ENCODE results near the gene TUT1. TPM values are rescaled to one million over a fixed set of nuclear protein-coding genes. Genes with fewer than 3 reads are reported as not detected.

The TUT1 gene
- total RNA-seq, 1 experiment from 2014 or later = 20.7 TPM

DNA sequence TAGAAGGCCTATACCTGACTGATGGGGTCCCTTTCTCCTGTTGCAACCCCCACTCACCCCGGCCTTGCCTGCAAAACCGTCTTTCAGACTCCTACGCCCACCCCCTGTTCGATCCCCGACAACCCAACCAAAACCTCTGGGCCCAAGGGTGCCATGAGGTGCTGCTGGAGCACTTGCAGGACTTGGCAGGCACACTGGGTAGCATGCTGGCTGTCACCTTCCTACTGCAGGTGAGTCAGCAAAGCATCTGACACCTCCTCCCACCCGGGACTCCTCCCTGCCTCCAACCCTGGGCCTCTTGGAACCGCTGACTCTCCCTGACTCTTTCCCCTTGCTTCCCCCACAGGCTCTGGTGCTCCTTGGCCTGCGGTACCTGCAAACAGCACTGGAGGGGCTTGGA is 23.0 kb upstream of the TUT1 start:
- no peak overlapping the region for H3K4me2 ChIP-seq (ENCODE audit: insufficient read depth, insufficient read length, low read length)

More for the DNA sequence above, 23.0 kb upstream of the TUT1 start:
- no peak overlapping the region for H4K91ac ChIP-seq (ENCODE audit: insufficient read length, low read depth, low read length)
- no peak overlapping the region for H3K18ac ChIP-seq (ENCODE audit: insufficient read length, low read depth, low read length)
- H3K9me3 Mint-ChIP-seq = no peaks in the 10 kb centered on the region
- H3K23ac ChIP-seq (ENCODE audit: insufficient read length, low read depth, low read length) = no peak overlapping the region
- no peaks in the 10 kb centered on the region for H4K20me1 ChIP-seq (ENCODE audit: control insufficient read depth, insufficient read depth, insufficient read length)
- peaks cover 2 to 18% (median 15%) of the 10 kb centered on the region in 3 experiments for H3K36me3 Mint-ChIP-seq (ENCODE audit: insufficient read depth in 1 of 3, low read depth in 3 of 3)
- no peak overlapping the region for H2BK5ac ChIP-seq (ENCODE audit: insufficient read length, low read length)
- H3K27ac Mint-ChIP-seq = peak overlapping the region; percentile 11 to 87 (median 77); a peak in 3 of 7 replicates
- H4K8ac ChIP-seq (replicated peaks; ENCODE audit: insufficient read length, low read depth, low read length) = no peak overlapping the region
- no peak for DNase-seq
- H4K5ac ChIP-seq (ENCODE audit: insufficient read length, low read depth, low read length) = no peak overlapping the region
- H3K27ac ChIP-seq (ENCODE audit: insufficient read length, low read depth, low read length) = no peak overlapping the region
- H2BK20ac ChIP-seq (ENCODE audit: low read depth, low read length, poor library complexity, severe bottlenecking) = no peak overlapping the region
- H3K14ac ChIP-seq (ENCODE audit: insufficient read depth, low read length) = no peak overlapping the region
- no peak overlapping the region for H2BK12ac ChIP-seq (ENCODE audit: insufficient read length, low read depth, low read length)
- no peak overlapping the region for H2AFZ ChIP-seq (ENCODE audit: low read length)
- H3K4me1 Mint-ChIP-seq = peaks cover 17 to 29% of the 10 kb centered on the region in 2 experiments
- no peaks in the 10 kb centered on the region for H3K79me1 ChIP-seq (ENCODE audit: insufficient read depth, low read depth, low read length, poor library complexity, severe bottlenecking)
- no peaks in the 10 kb centered on the region for H3K27me3 ChIP-seq (ENCODE audit: insufficient read depth, low read length)
- no peaks in the 10 kb centered on the region for H3K4me1 ChIP-seq (ENCODE audit: insufficient read depth, low read length)
- peaks cover 4% of the 10 kb centered on the region for H3K27me3 Mint-ChIP-seq (ENCODE audit: low read depth)
- no peak overlapping the region for H2BK120ac ChIP-seq (ENCODE audit: low read depth, low read length, poor library complexity, severe bottlenecking)
- no peak overlapping the region for H2AK5ac ChIP-seq (ENCODE audit: insufficient read length, low read length)
- TF ChIP-seq, protein P1, sequence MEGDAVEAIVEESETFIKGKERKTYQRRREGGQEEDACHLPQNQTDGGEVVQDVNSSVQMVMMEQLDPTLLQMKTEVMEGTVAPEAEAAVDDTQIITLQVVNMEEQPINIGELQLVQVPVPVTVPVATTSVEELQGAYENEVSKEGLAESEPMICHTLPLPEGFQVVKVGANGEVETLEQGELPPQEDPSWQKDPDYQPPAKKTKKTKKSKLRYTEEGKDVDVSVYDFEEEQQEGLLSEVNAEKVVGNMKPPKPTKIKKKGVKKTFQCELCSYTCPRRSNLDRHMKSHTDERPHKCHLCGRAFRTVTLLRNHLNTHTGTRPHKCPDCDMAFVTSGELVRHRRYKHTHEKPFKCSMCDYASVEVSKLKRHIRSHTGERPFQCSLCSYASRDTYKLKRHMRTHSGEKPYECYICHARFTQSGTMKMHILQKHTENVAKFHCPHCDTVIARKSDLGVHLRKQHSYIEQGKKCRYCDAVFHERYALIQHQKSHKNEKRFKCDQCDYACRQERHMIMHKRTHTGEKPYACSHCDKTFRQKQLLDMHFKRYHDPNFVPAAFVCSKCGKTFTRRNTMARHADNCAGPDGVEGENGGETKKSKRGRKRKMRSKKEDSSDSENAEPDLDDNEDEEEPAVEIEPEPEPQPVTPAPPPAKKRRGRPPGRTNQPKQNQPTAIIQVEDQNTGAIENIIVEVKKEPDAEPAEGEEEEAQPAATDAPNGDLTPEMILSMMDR (conservative IDR thresholded peaks at IDR 0.05) = no peak
- H3K9me3 ChIP-seq (ENCODE audit: control insufficient read depth, low read depth, low read length) = no peaks in the 10 kb centered on the region
- no peak overlapping the region for H3K9ac ChIP-seq (ENCODE audit: extremely low read depth, insufficient read length, low read length)
- no CpG with 5 or more reads among the region's 8 CpGs for WGBS (ENCODE audit: extremely low coverage, insufficient read length, low lambda C conversion rate)
- peaks cover 13% of the 10 kb centered on the region for H3K23me2 ChIP-seq (ENCODE audit: insufficient read length, low read depth, low read length, poor library complexity, severe bottlenecking)
- no peak overlapping the region for H3K56ac ChIP-seq (ENCODE audit: insufficient read length, low read depth, low read length)
- no peak overlapping the region for H3T11ph ChIP-seq (ENCODE audit: low read length)
- H3K4ac ChIP-seq (ENCODE audit: low read depth, low read length) = no peak overlapping the region
- peak overlapping the region in 1 of 2 experiments; percentile 41; a peak in 2 of 5 replicates for H3K4me3 Mint-ChIP-seq
- H2BK15ac ChIP-seq (ENCODE audit: low read depth, low read length) = no peak overlapping the region
- H3K79me2 ChIP-seq (ENCODE audit: insufficient read depth, low read length) = no peaks in the 10 kb centered on the region

Measured in H9 (cell line).